ENCODE results near the gene MORC1. TPM values are rescaled to one million over a fixed set of nuclear protein-coding genes. Genes with fewer than 3 reads are reported as not detected.

Gene MORC1
- total RNA-seq, 2 experiments from 2014 or later, result not detected

DNA sequence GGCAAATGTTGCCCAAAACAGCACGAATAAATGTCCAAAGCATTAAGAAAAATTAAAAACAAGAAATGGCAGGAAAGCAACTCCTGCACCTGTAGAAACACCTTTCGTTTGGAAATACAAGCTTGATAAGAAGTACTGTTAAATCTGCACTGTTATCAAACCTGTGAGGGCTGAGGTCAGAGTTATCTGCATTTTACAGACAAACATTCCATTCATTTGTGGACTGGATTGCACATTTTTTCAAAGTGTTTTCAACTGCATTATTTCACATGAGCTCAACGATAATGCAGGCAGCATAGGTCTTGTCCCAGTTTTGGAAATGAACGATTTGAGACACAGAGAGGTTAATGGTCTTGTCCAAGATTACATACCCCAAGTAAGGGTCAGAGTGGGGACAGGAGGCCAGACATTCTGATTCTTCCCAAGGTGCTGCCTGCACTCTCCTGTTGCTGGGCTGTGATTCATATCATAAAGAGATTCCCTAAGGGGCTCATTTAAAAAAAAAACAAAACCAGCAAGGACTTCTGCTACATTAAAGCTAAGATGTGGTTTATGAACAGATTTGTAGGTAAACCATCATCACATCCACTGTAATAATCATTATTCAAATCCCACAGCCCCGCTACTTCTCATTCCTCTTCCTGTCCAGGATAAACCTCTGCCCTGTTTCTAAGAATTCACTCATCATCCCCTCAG lies 177.2 kb downstream of the MORC1 start:
- BruUV-seq (replicated peaks), result no TSS peak
- H2AFZ ChIP-seq (ENCODE audit: low read length), result no peak overlapping the region
- H3K4me1 ChIP-seq (ENCODE audit: insufficient read depth, low read length, poor library complexity, severe bottlenecking), result no peaks in the 10 kb centered on the region
- ChIA-PET POLR2A (interaction anchor here (0.5 to 0.6 kb wide), 2 partner anchors 8 to 1212 kb away, joined by 3 read pairs; no protein-coding TSS in a partner anchor), CTCF (ENCODE audit: unreplicated experiment) (no interaction called here)
- no peak overlapping the region for H3K4me3 ChIP-seq (ENCODE audit: low read depth, low read length, poor library complexity, severe bottlenecking)
- no peak overlapping the region for H3K4me2 ChIP-seq (ENCODE audit: low read length)
- no peaks in the 10 kb centered on the region for H3K36me3 ChIP-seq (ENCODE audit: insufficient read depth, low read length)
- H3K9me3 ChIP-seq (ENCODE audit: low read length), result no peaks in the 10 kb centered on the region
- H3K9me2 ChIP-seq (ENCODE audit: insufficient read depth, low read length), result no peaks in the 10 kb centered on the region
- intact Hi-C loops (cut with micrococcal nuclease; ENCODE audit: unreplicated experiment), result no loop called here
- no peak overlapping the region for H3K27ac ChIP-seq (ENCODE audit: low read depth, low read length, poor library complexity, severe bottlenecking)
- TF ChIP-seq CTCF (conservative IDR thresholded peaks at IDR 0.05; ENCODE audit: low read length), result no peak
- TF ChIP-seq EZH2phosphoT487 (IDR thresholded peaks at IDR 0.05; ENCODE audit: borderline replicate concordance, low read depth, low read length), result no peak
- no peaks in the 10 kb centered on the region for H3K79me2 ChIP-seq (ENCODE audit: insufficient read depth, low read depth, low read length)
- no peak for DNase-seq (ENCODE audit: low spot score)
- H4K20me1 ChIP-seq (ENCODE audit: insufficient read depth, low read length), result no peaks in the 10 kb centered on the region

- POLR2A ChIA-PET, result interaction anchor here (0.5 kb wide), 1 partner anchor 8 kb away, joined by 3 read pairs; no protein-coding TSS in a partner anchor
- Histone ChIP-seq H3K36me3 (ENCODE audit: insufficient read depth, low read length) (no peaks in the 10 kb centered on the region), H3K79me2 (ENCODE audit: insufficient read depth, low read depth, low read length) (no peaks in the 10 kb centered on the region), H4K20me1 (ENCODE audit: insufficient read depth, low read length) (no peaks in the 10 kb centered on the region), H3K9me3 (ENCODE audit: low read length) (no peaks in the 10 kb centered on the region), H3K4me1 (ENCODE audit: insufficient read depth, low read length, poor library complexity, severe bottlenecking) (no peaks in the 10 kb centered on the region), H3K4me2 (ENCODE audit: low read length) (no peak overlapping the region), H3K4me3 (ENCODE audit: low read depth, low read length, poor library complexity, severe bottlenecking) (no peak overlapping the region), H3K27ac (ENCODE audit: low read depth, low read length, poor library complexity, severe bottlenecking) (no peak overlapping the region), H2AFZ (ENCODE audit: low read length) (no peak overlapping the region), H3K9me2 (ENCODE audit: insufficient read depth, low read length) (no peaks in the 10 kb centered on the region)
- TF ChIP-seq EZH2phosphoT487 (IDR thresholded peaks at IDR 0.05; ENCODE audit: borderline replicate concordance, low read depth, low read length) (no peak), CTCF (conservative IDR thresholded peaks at IDR 0.05; ENCODE audit: low read length) (no peak)
- CTCF ChIA-PET (ENCODE audit: unreplicated experiment), result no interaction called here
- intact Hi-C loops (cut with micrococcal nuclease; ENCODE audit: unreplicated experiment), result no loop called here
- DNase-seq (ENCODE audit: low spot score), result no peak
- BruUV-seq (replicated peaks), result no TSS peak
Observed at GRCh38 chr3:108940166-108940565, 177.8 kb downstream of the MORC1 start.
